ENCODE data around the gene GSE1. TPM values are rescaled to one million over a fixed set of nuclear protein-coding genes. Genes with fewer than 3 reads are reported as not detected.

GSE1 gene
- total RNA-seq, 1 donor from 2014 or later, result 80.8 TPM

GRCh38 chr16:85695196-85696128 lies 82.3 kb downstream of the GSE1 start:
- DNase-seq (ENCODE audit: extremely low spot score in 2 of 2), result no peak
- TF ChIP-seq POLR2A (IDR thresholded peaks at IDR 0.05), result no peak
- no peak for TF ChIP-seq POLR2AphosphoS5 (IDR thresholded peaks at IDR 0.05; ENCODE audit: insufficient read depth in 1 of 2, low read depth in 1 of 2)
- TF ChIP-seq, protein P1, sequence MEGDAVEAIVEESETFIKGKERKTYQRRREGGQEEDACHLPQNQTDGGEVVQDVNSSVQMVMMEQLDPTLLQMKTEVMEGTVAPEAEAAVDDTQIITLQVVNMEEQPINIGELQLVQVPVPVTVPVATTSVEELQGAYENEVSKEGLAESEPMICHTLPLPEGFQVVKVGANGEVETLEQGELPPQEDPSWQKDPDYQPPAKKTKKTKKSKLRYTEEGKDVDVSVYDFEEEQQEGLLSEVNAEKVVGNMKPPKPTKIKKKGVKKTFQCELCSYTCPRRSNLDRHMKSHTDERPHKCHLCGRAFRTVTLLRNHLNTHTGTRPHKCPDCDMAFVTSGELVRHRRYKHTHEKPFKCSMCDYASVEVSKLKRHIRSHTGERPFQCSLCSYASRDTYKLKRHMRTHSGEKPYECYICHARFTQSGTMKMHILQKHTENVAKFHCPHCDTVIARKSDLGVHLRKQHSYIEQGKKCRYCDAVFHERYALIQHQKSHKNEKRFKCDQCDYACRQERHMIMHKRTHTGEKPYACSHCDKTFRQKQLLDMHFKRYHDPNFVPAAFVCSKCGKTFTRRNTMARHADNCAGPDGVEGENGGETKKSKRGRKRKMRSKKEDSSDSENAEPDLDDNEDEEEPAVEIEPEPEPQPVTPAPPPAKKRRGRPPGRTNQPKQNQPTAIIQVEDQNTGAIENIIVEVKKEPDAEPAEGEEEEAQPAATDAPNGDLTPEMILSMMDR (IDR thresholded peaks at IDR 0.05), result no peak
- intact Hi-C loops (cut with DNase I), result no loop called here
- Histone ChIP-seq H3K27ac (no peak overlapping the region), H3K27me3 (no peaks in the 10 kb centered on the region), H3K4me3 (no peak overlapping the region), H3K9me3 (no peaks in the 10 kb centered on the region), H3K36me3 (no peaks in the 10 kb centered on the region), H3K4me1 (no peaks in the 10 kb centered on the region)

DNA sequence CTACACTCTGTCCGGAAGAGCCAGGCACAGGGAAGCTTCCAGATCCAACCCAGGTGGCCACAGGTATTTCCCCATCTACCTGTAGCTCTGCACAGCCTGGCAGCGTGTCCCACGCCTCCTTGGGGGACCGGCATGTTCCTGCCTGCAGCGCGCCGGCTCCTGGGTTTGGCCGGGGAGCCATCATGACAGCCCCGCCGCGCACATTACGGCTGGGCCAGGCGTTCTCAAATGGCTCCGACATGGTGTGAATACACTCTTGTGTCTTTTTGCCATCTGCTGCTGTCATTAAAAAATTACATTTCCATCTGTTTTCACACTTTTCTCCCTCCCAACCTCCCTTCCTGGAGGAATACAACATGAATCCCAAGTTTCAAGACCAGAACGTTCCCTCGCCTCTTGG lies 83.7 kb downstream of the GSE1 start:
- no peak for TF ChIP-seq POLR2AphosphoS5 (IDR thresholded peaks at IDR 0.05; ENCODE audit: insufficient read depth in 1 of 2, low read depth in 1 of 2)
- no peak for TF ChIP-seq POLR2A (IDR thresholded peaks at IDR 0.05)
- TF ChIP-seq, protein P1 (IDR thresholded peaks at IDR 0.05), result no peak
- intact Hi-C loops (cut with DNase I), result no loop called here
- no peaks in the 10 kb centered on the region for H3K27me3 ChIP-seq
- DNase-seq (ENCODE audit: extremely low spot score in 2 of 2), result no peak
- no peaks in the 10 kb centered on the region for H3K36me3 ChIP-seq
- no peaks in the 10 kb centered on the region for H3K4me1 ChIP-seq
- no peaks in the 10 kb centered on the region for H3K9me3 ChIP-seq
- H3K27ac ChIP-seq, result no peak overlapping the region
- H3K4me3 ChIP-seq, result no peak overlapping the region

- no peaks in the 10 kb centered on the region for H3K9me3 ChIP-seq
- no peaks in the 10 kb centered on the region for H3K4me1 ChIP-seq
- no peak overlapping the region for H3K27ac ChIP-seq
- H3K4me3 ChIP-seq, result no peak overlapping the region
- H3K36me3 ChIP-seq, result no peaks in the 10 kb centered on the region
- intact Hi-C loops (cut with DNase I), result no loop called here
- DNase-seq (ENCODE audit: extremely low spot score in 2 of 2), result no peak
- TF ChIP-seq POLR2A (IDR thresholded peaks at IDR 0.05) (no peak), POLR2AphosphoS5 (IDR thresholded peaks at IDR 0.05; ENCODE audit: insufficient read depth in 1 of 2, low read depth in 1 of 2) (no peak)
- TF ChIP-seq, protein P1 (IDR thresholded peaks at IDR 0.05), result no peak
- no peaks in the 10 kb centered on the region for H3K27me3 ChIP-seq
Measured at GRCh38 chr16:85697431-85697830, 84.3 kb downstream of the GSE1 start.

DNA sequence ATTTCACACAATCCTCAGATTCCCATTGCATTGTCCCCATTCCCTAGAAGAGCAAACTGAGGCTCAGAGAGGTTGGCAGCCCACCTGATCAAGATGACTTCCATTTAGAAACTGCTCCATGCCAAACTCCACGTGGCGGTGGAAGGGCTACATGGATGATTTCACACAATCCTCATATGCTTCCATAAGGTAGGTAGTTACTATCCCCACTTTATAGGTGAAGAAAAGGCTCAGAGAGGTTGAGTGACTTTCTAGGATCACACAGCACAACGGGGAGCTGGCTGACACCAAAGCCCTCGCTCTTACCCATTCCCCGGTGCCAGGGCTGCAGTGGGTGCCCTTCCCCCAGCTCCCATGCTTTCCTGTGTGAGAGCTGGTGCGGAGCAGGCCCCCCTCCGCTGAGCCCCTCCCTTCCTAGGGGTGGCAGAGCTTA lies 85.4 kb downstream of the GSE1 start:
- no peaks in the 10 kb centered on the region for H3K36me3 ChIP-seq
- H3K4me3 ChIP-seq, result no peak overlapping the region
- H3K27me3 ChIP-seq, result no peaks in the 10 kb centered on the region
- no peak for DNase-seq (ENCODE audit: extremely low spot score in 2 of 2)
- H3K4me1 ChIP-seq, result no peaks in the 10 kb centered on the region
- intact Hi-C loops (cut with DNase I), result no loop called here
- TF ChIP-seq POLR2A (IDR thresholded peaks at IDR 0.05) (no peak), POLR2AphosphoS5 (IDR thresholded peaks at IDR 0.05; ENCODE audit: insufficient read depth in 1 of 2, low read depth in 1 of 2) (no peak)
- TF ChIP-seq, protein P1 (IDR thresholded peaks at IDR 0.05), result no peak
- H3K27ac ChIP-seq, result no peak overlapping the region
- no peaks in the 10 kb centered on the region for H3K9me3 ChIP-seq
